DOHH2 (cell line): ENCODE measurements around the gene TRIM47.
"Not testable (repeated sequence)": the region's sequence is repeated elsewhere in the genome, so short reads cannot be mapped to it uniquely, and the experiment has no call there.

Source experiments
- H3F3A ChIP-seq: fragments of 200-600 bp; sonication (generic), shearing (Covaris generic); 2 replicates; pipeline ENCODE4 v1.6.0; 2016; ENCODE audit warnings: antibody characterized with exemption, mild to moderate bottlenecking; ENCODE audit not compliant: control insufficient read depth, insufficient read depth
- H3K27ac ChIP-seq: fragments of 200-600 bp; sonication (generic); 2 replicates; pipeline ENCODE4 v1.5.1; 2014; ENCODE audit warnings: low read depth, mild to moderate bottlenecking, low read length, moderate library complexity
- H3K27me3 ChIP-seq: fragments of 200-600 bp; sonication (generic); 2 replicates; pipeline ENCODE4 v1.6.1; 2014; ENCODE audit warnings: mild to moderate bottlenecking, low read length, mixed read lengths; ENCODE audit not compliant: control insufficient read depth
- H3K36me3 ChIP-seq: fragments of 200-600 bp; sonication (generic); 2 replicates; pipeline ENCODE4 v1.6.1; 2014; ENCODE audit warnings: mild to moderate bottlenecking, low read length, moderate library complexity, mixed read lengths; ENCODE audit not compliant: control insufficient read depth
- H3K4me1 ChIP-seq: fragments of 200-600 bp; sonication (generic); 2 replicates; pipeline ENCODE4 v1.6.1; 2014; ENCODE audit warnings: mild to moderate bottlenecking, low read length, mixed read lengths; ENCODE audit not compliant: control insufficient read depth
- H3K4me2 ChIP-seq: fragments of 200-600 bp; sonication (generic); 2 replicates; pipeline ENCODE4 v1.6.0; 2014; ENCODE audit warnings: mild to moderate bottlenecking, low read length, moderate library complexity
- H3K4me3 ChIP-seq: fragments of 200-600 bp; sonication (generic); 2 replicates; pipeline ENCODE4 v1.5.1; 2014; ENCODE audit warnings: mild to moderate bottlenecking, low read length, mixed read lengths
- H3K79me2 ChIP-seq: fragments of 200-600 bp; sonication (generic); 2 replicates; pipeline ENCODE4 v1.6.1; 2014; ENCODE audit warnings: mild to moderate bottlenecking, low read length, mixed read lengths; ENCODE audit not compliant: control insufficient read depth
- H3K9me2 ChIP-seq: fragments of 200-600 bp; sonication (generic); replicated peaks from 2 replicates; pipeline ENCODE4 v1.6.1; 2014; ENCODE audit warnings: mild to moderate bottlenecking, low read length, mixed read lengths; ENCODE audit not compliant: control insufficient read depth
- H3K9me3 ChIP-seq: fragments of 200-600 bp; sonication (generic); 2 replicates; pipeline ENCODE4 v1.6.1; 2014; ENCODE audit warnings: antibody characterized with exemption, low read length, mixed read lengths; ENCODE audit not compliant: control insufficient read depth, insufficient read depth
- H4K20me1 ChIP-seq: fragments of 200-600 bp; sonication (generic); 2 replicates; pipeline ENCODE4 v1.6.0; 2014; ENCODE audit warnings: low read depth, mild to moderate bottlenecking, antibody characterized with exemption, low read length, moderate library complexity; ENCODE audit not compliant: control insufficient read depth, insufficient read depth
- EZH2phosphoT487 ChIP-seq: fragments of 200-600 bp; sonication (generic); IDR thresholded peaks from 2 replicates; pipeline ENCODE4 v1.6.1; 2017; ENCODE audit warnings: borderline replicate concordance, mild to moderate bottlenecking, antibody characterized with exemption, low read length, moderate library complexity, mixed read lengths
- TF ChIP-seq, protein P1 (sequence below): fragments of 200-600 bp; sonication (generic); IDR thresholded peaks from one replicate; pipeline ENCODE4 v1.5.1; 2014; ENCODE audit warnings: antibody characterized with exemption, mild to moderate bottlenecking, low read depth, low read length; ENCODE audit not compliant: poor library complexity, severe bottlenecking

The TRIM47 gene

DNA sequence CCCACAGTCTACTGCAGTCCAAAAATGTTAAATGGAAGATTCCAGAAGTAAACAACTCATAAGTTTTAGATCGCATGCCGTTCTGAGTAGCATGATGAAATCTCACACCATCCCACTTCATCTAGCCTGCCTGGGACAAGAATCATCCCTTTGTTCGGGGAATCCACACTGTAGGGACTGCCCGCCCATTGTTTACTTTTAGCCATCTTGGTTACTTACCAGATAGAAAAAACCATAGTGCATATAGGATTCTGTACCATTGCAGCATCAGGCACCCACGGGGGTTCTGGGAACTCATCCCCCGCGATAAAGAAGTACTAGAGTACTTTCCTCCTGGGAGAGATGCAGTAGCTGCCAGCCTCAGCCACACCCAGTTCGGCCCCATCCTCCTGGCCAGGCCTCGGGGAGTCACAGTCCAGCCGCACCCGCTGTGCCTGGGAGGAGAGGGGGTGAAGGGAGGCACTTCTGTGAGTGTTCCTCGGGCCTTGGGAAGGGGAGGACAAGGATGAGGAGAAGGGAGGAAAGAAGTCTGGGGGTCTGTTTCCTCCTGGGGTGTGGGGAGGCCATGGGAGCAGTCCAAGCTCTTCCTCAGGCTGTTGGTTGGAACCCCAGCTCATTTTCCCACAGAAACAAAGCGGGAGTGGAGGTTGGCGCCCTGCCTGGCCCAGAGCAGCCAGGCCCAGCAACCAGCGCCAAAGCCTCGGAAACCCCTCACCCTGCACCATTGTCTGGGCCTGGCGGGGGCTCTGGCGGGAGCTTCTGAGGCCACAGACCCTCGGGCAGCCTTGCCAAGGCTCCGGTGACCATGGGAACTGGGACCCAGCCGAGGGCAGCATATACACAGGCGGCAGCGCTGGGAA lies 8.9 kb downstream of the TRIM47 start:
- Histone ChIP-seq H3K4me3 (no peak overlapping the region), H3K27ac (no peak overlapping the region), H3K4me2 (no peak overlapping the region), H3K9me3 (no peaks in the 10 kb centered on the region), H3K36me3 (no peaks in the 10 kb centered on the region; the same call in 1 of the 2 replicates), H3K79me2 (no peaks in the 10 kb centered on the region), H3K4me1 (peaks cover 5% of the 10 kb centered on the region), H3K27me3 (no peaks in the 10 kb centered on the region; the same call in 1 of the 2 replicates), H3F3A (no peaks in the 10 kb centered on the region), H3K9me2 (no peaks in the 10 kb centered on the region), H4K20me1 (no peaks in the 10 kb centered on the region)
- TF ChIP-seq EZH2phosphoT487: no peak
- TF ChIP-seq, protein P1, sequence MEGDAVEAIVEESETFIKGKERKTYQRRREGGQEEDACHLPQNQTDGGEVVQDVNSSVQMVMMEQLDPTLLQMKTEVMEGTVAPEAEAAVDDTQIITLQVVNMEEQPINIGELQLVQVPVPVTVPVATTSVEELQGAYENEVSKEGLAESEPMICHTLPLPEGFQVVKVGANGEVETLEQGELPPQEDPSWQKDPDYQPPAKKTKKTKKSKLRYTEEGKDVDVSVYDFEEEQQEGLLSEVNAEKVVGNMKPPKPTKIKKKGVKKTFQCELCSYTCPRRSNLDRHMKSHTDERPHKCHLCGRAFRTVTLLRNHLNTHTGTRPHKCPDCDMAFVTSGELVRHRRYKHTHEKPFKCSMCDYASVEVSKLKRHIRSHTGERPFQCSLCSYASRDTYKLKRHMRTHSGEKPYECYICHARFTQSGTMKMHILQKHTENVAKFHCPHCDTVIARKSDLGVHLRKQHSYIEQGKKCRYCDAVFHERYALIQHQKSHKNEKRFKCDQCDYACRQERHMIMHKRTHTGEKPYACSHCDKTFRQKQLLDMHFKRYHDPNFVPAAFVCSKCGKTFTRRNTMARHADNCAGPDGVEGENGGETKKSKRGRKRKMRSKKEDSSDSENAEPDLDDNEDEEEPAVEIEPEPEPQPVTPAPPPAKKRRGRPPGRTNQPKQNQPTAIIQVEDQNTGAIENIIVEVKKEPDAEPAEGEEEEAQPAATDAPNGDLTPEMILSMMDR: no peak

DNA sequence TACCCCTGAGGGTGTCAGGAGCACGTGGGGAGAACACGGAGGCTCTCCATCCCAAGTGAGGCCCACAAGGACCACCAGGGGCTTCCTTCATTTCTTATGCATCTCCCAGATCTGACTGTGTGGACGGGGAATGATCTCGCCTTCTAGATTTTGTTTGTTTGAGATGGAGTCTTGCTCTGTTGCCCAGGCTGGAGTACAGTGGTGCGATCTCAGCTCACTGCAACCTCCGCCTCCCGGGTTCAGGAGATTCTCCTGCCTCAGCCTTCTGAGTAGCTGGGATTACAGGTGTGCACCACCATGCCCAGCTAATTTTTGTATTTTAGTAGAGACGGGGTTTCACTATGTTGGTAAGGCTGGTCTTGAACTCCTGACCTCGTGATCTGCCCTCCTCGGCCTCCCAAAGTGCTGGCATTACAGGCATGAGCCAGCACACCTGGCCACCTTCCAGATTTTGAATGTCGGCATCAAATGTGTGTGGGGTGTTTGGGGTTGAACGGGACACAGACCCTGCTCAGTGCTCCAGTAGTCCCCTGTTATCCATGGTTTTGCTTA lies 9.6 kb downstream of the TRIM47 start:
- H3K4me3 ChIP-seq, H3K27me3 ChIP-seq, H3K9me3 ChIP-seq, H3K79me2 ChIP-seq, H3K4me2 ChIP-seq, H4K20me1 ChIP-seq, H3K27ac ChIP-seq, H3F3A ChIP-seq, H3K36me3 ChIP-seq, H3K9me2 ChIP-seq: not testable (repeated sequence)
- peaks cover 12% of the 10 kb centered on the region for H3K4me1 ChIP-seq

DNA sequence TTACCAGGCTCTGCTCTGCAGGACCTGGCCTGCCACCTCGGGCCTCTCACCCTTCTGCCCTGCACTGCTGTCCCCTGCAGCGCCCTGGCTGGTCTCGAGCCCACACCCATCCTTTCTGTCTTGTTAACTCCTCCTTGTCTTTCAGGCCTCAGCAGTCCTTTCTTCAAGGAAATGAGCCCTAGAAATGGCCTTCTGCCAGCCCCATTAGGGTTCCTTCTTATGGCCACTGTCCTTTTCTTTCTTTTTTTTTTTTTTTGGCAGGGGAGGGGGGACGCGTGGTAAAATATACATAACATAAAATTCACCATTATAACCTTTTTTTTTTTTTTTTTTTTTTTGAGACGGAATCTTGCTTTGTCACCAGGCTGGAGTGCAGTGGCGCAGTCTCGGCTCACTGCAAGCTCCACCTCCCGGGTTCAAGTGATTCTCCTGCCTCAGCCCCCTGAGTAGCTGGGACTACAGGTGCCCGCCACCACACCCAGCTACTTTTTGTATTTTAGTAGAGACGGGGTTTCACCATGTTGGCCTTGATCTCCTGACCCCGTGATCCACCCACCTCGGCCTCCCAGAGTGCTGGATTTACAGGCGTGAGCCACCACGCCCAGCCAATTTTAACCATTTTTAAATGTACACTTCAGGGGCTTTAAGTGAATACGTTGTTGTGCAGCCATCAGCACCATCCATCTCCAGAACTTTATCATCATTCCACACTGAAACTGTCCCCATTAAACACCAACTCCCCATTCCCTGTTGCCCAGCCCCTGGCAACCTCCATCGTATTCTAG lies 12.8 kb downstream of the TRIM47 start:
- not testable (repeated sequence) for H3K27ac ChIP-seq, H3K4me2 ChIP-seq

DNA sequence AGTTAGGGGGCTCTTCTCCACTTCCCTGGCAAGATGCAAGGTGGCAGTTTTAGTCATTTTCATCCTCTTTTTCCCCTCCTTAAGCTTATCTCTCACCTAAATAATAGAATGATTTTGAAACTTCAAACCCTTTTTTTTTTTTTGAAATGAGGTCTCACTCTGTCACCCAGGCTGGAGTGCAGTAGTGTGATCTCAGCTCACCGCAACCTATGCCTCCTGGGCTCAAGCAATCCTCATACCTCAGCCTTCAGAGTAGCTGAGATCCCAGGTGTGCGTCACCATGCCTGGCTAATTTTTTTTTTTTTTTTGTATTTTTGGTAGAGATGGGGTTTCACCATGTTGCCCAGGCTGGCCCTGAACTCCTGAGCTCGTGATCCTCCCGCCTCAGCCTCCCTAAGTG lies 13.5 kb downstream of the TRIM47 start:
- not testable (repeated sequence) for H3K27me3 ChIP-seq, H3K4me3 ChIP-seq, H3K27ac ChIP-seq, H4K20me1 ChIP-seq, H3K9me3 ChIP-seq, H3K36me3 ChIP-seq, H3K9me2 ChIP-seq, H3F3A ChIP-seq, H3K79me2 ChIP-seq
- Histone ChIP-seq H3K4me1 (peaks cover 13% of the 10 kb centered on the region), H3K4me2 (peak overlapping the region; percentile 58)

More for the DNA sequence above, 12.8 kb downstream of the TRIM47 start:
- not testable (repeated sequence) for H3F3A ChIP-seq, H3K9me3 ChIP-seq, H3K4me3 ChIP-seq, H3K27me3 ChIP-seq, H3K9me2 ChIP-seq, H3K79me2 ChIP-seq, H4K20me1 ChIP-seq, H3K36me3 ChIP-seq
- peaks cover 13% of the 10 kb centered on the region for H3K4me1 ChIP-seq
